HEK293 (cell line): Measurements from ENCODE around the gene GLB1L.

ENCODE experiments used
- GLIS1 ChIP-seq: fragments of 450-650 bp; formaldehyde crosslinking; IDR thresholded peaks from 2 replicates; pipeline ENCODE4 v1.5.1; 2016; ENCODE audit warnings: missing biosample characterization, missing genetic modification characterization
- GLIS2 ChIP-seq: fragments of 450-650 bp; formaldehyde crosslinking; IDR thresholded peaks from 2 replicates; pipeline ENCODE4 v1.5.1; 2016; ENCODE audit warnings: missing biosample characterization, missing genetic modification characterization
- HOXC10 ChIP-seq: sonication (generic); formaldehyde crosslinking; IDR thresholded peaks from 2 replicates; pipeline ENCODE4 v1.8.1; 2023; ENCODE audit warnings: mild to moderate bottlenecking, missing genetic modification reagents
- HOXD13 ChIP-seq: sonication (generic); formaldehyde crosslinking; IDR thresholded peaks from 2 replicates; pipeline ENCODE4 v1.8.0; 2022; ENCODE audit warnings: missing genetic modification reagents, borderline replicate concordance
- RBAK ChIP-seq: fragments of 450-650 bp; formaldehyde crosslinking; IDR thresholded peaks from 2 replicates; pipeline ENCODE4 v1.5.1; 2016; ENCODE audit warnings: missing biosample characterization, missing genetic modification characterization
- TRIM28 ChIP-seq: IDR thresholded peaks from 2 replicates; pipeline ENCODE4 v1.6.1; 2011; ENCODE audit warnings: low read length, control low read depth, borderline replicate concordance
- YY2 ChIP-seq: fragments of 450-650 bp; formaldehyde crosslinking; IDR thresholded peaks from 2 replicates; pipeline ENCODE4 v1.5.1; 2016; ENCODE audit warnings: missing biosample characterization, missing genetic modification characterization
- ZBTB17 ChIP-seq: fragments of 450-650 bp; formaldehyde crosslinking; IDR thresholded peaks from 2 replicates; pipeline ENCODE4 v1.5.1; 2016; ENCODE audit warnings: missing biosample characterization, missing genetic modification characterization
- ZNF10 ChIP-seq: fragments of 450-650 bp; formaldehyde crosslinking; IDR thresholded peaks from 2 replicates; pipeline ENCODE4 v1.5.1; 2017; ENCODE audit warnings: missing biosample characterization, missing genetic modification characterization
- ZNF175 ChIP-seq: fragments of 450-650 bp; formaldehyde crosslinking; IDR thresholded peaks from 2 replicates; pipeline ENCODE4 v1.5.1; 2016; ENCODE audit warnings: missing biosample characterization, missing genetic modification characterization
- ZNF2 ChIP-seq: fragments of 450-650 bp; formaldehyde crosslinking; IDR thresholded peaks from 2 replicates; pipeline ENCODE4 v1.5.1; 2016; ENCODE audit warnings: missing biosample characterization, missing genetic modification characterization
- ZNF221 ChIP-seq: fragments of 450-650 bp; formaldehyde crosslinking; IDR thresholded peaks from 2 replicates; pipeline ENCODE4 v1.5.1; 2017; ENCODE audit warnings: missing biosample characterization, missing genetic modification characterization, borderline replicate concordance
- ZNF274 ChIP-seq, 2 experiments: fragments of 200-500 bp in 1 of 2; fragments of 450-650 bp in 1 of 2; sonication (Bioruptor generic) in 1 of 2; formaldehyde crosslinking in 1 of 2; IDR thresholded peaks; 2 replicates each; pipeline versions ENCODE4 v1.5.1 to v1.6.1; 2014 to 2016; ENCODE audit warnings: borderline replicate concordance in 1 of 2, inconsistent platforms in 1 of 2, low read length in 1 of 2, missing biosample characterization in 1 of 2, missing genetic modification characterization in 1 of 2
- ZNF311 ChIP-seq: fragments of 450-650 bp; formaldehyde crosslinking; IDR thresholded peaks from 2 replicates; pipeline ENCODE4 v1.5.1; 2017; ENCODE audit warnings: missing biosample characterization, missing genetic modification characterization, borderline replicate concordance
- ZNF366 ChIP-seq: fragments of 450-650 bp; formaldehyde crosslinking; conservative IDR thresholded peaks from 2 replicates; pipeline ENCODE4 v1.5.1; 2016; ENCODE audit warnings: missing biosample characterization, missing genetic modification characterization
- ZNF501 ChIP-seq: fragments of 450-650 bp; formaldehyde crosslinking; IDR thresholded peaks from 2 replicates; pipeline ENCODE4 v1.5.1; 2016; ENCODE audit warnings: missing biosample characterization, missing genetic modification characterization
- ZNF521 ChIP-seq: fragments of 450-650 bp; formaldehyde crosslinking; IDR thresholded peaks from 2 replicates; pipeline ENCODE4 v1.5.1; 2017; ENCODE audit warnings: missing biosample characterization, mild to moderate bottlenecking, missing genetic modification characterization
- ZNF544 ChIP-seq: fragments of 450-650 bp; formaldehyde crosslinking; IDR thresholded peaks from 2 replicates; pipeline ENCODE4 v1.5.0; 2017; ENCODE audit warnings: missing biosample characterization, missing genetic modification characterization
- ZNF600 ChIP-seq: fragments of 450-650 bp; formaldehyde crosslinking; IDR thresholded peaks from 2 replicates; pipeline ENCODE4 v1.5.1; 2016; ENCODE audit warnings: missing biosample characterization, missing genetic modification characterization
- ZNF701 ChIP-seq: fragments of 450-650 bp; formaldehyde crosslinking; IDR thresholded peaks from 2 replicates; pipeline ENCODE4 v1.5.1; 2016; ENCODE audit warnings: missing biosample characterization, missing genetic modification characterization
- ZNF785 ChIP-seq: fragments of 450-650 bp; formaldehyde crosslinking; IDR thresholded peaks from 2 replicates; pipeline ENCODE4 v1.5.1; 2016; ENCODE audit warnings: missing biosample characterization, missing genetic modification characterization
- ZXDB ChIP-seq: fragments of 450-650 bp; formaldehyde crosslinking; IDR thresholded peaks from 2 replicates; pipeline ENCODE4 v1.5.1; 2016; ENCODE audit warnings: missing biosample characterization, missing genetic modification characterization
- TF ChIP-seq, protein P1 (sequence below): fragments of 450-650 bp; formaldehyde crosslinking; IDR thresholded peaks from 2 replicates; pipeline ENCODE4 v1.5.1; 2016; ENCODE audit warnings: missing biosample characterization, missing genetic modification characterization
- TF ChIP-seq, protein P2 (sequence below): fragments of 450-650 bp; formaldehyde crosslinking; IDR thresholded peaks from 2 replicates; pipeline ENCODE4 v1.5.1; 2016; ENCODE audit warnings: missing biosample characterization, missing genetic modification characterization
- TF ChIP-seq, protein P3 (sequence below): fragments of 450-650 bp; formaldehyde crosslinking; conservative IDR thresholded peaks from 2 replicates; pipeline ENCODE4 v1.5.1; 2016; ENCODE audit warnings: low read depth, missing biosample characterization, missing genetic modification characterization
- TF ChIP-seq, protein P4 (sequence below): fragments of 450-650 bp; formaldehyde crosslinking; IDR thresholded peaks from 2 replicates; pipeline ENCODE4 v1.5.1; 2016; ENCODE audit warnings: missing biosample characterization, missing genetic modification characterization, borderline replicate concordance
- TF ChIP-seq, protein P5 (sequence below): fragments of 450-650 bp; formaldehyde crosslinking; IDR thresholded peaks from 2 replicates; pipeline ENCODE4 v1.5.1; 2016; ENCODE audit warnings: missing biosample characterization, missing genetic modification characterization, low read depth

Gene GLB1L

DNA sequence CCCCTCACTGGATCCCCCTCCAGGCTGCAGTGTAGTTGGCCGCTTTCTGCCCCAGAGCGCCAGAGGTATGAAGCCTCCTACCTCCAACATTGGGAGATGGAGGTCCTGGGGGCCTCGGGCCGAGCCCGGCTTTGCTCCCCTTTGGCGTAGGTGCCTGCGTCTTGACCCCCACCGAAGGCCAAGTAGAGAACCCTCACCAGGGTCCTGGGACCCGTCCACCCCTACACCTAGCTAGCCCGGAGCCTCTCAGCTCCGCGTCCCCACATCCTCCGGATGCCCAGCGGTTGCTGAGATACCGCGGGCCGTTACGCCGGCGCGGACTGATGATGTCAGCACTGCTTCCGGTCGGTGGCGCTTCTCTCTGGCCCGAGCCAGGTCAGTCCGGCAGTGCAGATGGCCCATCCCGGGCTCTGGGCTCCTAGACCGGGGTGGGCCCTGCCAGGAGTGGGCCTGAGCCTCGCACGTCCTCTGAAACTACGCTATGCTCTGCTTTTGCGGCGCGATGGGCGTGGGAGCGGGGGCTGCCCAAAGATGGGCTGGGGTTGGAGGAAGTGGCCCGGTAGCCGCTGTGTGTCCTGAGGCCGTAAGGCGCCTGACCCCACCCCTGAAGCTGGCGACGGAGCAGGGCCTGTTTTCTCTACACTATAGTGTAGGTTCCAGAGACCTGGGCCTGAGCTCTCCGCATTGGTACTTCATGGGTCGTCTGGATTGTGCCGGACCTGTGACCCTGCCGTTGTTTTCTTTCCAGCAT, at the start of gene GLB1L, which contains the start of gene STK16 (continued):
- TF ChIP-seq ZNF701 (tag by site-specific recombination) = no peak
- no peak for TF ChIP-seq YY2 (tag by site-specific recombination)
- no peak for TF ChIP-seq GLIS2
- no peak for TF ChIP-seq GLIS1
- TF ChIP-seq ZNF311 (tag by site-specific recombination) = no peak
- TF ChIP-seq, protein P1, sequence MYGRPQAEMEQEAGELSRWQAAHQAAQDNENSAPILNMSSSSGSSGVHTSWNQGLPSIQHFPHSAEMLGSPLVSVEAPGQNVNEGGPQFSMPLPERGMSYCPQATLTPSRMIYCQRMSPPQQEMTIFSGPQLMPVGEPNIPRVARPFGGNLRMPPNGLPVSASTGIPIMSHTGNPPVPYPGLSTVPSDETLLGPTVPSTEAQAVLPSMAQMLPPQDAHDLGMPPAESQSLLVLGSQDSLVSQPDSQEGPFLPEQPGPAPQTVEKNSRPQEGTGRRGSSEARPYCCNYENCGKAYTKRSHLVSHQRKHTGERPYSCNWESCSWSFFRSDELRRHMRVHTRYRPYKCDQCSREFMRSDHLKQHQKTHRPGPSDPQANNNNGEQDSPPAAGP = 0 out of 2 replicates have a peak, but pooled peaks have one; percentile 38
- no peak for TF ChIP-seq ZNF521 (tag by site-specific recombination)
- TF ChIP-seq HOXD13 = no peak
- no peak for TF ChIP-seq ZNF366 (tag by site-specific recombination)
- no peak for TF ChIP-seq ZNF10 (tag by site-specific recombination)
- TF ChIP-seq TRIM28 = 0 out of 2 replicates have a peak, but pooled peaks have one; percentile 45
- no peak for TF ChIP-seq ZNF221
- TF ChIP-seq ZNF785 (tag by site-specific recombination) = no peak
- no peak for TF ChIP-seq RBAK (tag by site-specific recombination)
- TF ChIP-seq ZNF175 (tag by site-specific recombination) = no peak
- no peak for TF ChIP-seq ZNF274 (IDR thresholded peaks at IDR 0.05; ENCODE audit: low read length)
- TF ChIP-seq ZNF274 (tag by site-specific recombination; IDR thresholded peaks at IDR 0.05; ENCODE audit: borderline replicate concordance) = no peak
- peak; percentile 56 for TF ChIP-seq ZNF600 (tag by site-specific recombination)
- TF ChIP-seq, protein P2, sequence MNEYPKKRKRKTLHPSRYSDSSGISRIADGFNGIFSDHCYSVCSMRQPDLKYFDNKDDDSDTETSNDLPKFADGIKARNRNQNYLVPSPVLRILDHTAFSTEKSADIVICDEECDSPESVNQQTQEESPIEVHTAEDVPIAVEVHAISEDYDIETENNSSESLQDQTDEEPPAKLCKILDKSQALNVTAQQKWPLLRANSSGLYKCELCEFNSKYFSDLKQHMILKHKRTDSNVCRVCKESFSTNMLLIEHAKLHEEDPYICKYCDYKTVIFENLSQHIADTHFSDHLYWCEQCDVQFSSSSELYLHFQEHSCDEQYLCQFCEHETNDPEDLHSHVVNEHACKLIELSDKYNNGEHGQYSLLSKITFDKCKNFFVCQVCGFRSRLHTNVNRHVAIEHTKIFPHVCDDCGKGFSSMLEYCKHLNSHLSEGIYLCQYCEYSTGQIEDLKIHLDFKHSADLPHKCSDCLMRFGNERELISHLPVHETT = no peak
- TF ChIP-seq, protein P3, sequence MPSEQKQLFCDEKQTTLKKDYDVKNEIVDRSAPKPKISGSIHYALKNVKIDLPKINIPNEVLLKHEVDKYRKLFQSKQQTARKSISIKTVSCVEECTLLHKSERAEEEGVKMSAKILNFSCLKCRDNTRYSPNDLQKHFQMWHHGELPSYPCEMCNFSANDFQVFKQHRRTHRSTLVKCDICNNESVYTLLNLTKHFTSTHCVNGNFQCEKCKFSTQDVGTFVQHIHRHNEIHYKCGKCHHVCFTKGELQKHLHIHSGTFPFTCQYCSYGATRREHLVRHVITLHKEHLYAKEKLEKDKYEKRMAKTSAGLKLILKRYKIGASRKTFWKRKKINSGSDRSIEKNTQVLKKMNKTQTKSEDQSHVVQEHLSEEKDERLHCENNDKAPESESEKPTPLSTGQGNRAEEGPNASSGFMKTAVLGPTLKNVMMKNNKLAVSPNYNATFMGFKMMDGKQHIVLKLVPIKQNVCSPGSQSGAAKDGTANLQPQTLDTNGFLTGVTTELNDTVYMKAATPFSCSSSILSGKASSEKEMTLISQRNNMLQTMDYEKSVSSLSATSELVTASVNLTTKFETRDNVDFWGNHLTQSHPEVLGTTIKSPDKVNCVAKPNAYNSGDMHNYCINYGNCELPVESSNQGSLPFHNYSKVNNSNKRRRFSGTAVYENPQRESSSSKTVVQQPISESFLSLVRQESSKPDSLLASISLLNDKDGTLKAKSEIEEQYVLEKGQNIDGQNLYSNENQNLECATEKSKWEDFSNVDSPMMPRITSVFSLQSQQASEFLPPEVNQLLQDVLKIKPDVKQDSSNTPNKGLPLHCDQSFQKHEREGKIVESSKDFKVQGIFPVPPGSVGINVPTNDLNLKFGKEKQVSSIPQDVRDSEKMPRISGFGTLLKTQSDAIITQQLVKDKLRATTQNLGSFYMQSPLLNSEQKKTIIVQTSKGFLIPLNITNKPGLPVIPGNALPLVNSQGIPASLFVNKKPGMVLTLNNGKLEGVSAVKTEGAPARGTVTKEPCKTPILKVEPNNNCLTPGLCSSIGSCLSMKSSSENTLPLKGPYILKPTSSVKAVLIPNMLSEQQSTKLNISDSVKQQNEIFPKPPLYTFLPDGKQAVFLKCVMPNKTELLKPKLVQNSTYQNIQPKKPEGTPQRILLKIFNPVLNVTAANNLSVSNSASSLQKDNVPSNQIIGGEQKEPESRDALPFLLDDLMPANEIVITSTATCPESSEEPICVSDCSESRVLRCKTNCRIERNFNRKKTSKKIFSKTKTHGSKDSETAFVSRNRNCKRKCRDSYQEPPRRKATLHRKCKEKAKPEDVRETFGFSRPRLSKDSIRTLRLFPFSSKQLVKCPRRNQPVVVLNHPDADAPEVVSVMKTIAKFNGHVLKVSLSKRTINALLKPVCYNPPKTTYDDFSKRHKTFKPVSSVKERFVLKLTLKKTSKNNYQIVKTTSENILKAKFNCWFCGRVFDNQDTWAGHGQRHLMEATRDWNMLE = peak; percentile 49; the same call in 1 of the 2 replicates
- TF ChIP-seq, protein P4, sequence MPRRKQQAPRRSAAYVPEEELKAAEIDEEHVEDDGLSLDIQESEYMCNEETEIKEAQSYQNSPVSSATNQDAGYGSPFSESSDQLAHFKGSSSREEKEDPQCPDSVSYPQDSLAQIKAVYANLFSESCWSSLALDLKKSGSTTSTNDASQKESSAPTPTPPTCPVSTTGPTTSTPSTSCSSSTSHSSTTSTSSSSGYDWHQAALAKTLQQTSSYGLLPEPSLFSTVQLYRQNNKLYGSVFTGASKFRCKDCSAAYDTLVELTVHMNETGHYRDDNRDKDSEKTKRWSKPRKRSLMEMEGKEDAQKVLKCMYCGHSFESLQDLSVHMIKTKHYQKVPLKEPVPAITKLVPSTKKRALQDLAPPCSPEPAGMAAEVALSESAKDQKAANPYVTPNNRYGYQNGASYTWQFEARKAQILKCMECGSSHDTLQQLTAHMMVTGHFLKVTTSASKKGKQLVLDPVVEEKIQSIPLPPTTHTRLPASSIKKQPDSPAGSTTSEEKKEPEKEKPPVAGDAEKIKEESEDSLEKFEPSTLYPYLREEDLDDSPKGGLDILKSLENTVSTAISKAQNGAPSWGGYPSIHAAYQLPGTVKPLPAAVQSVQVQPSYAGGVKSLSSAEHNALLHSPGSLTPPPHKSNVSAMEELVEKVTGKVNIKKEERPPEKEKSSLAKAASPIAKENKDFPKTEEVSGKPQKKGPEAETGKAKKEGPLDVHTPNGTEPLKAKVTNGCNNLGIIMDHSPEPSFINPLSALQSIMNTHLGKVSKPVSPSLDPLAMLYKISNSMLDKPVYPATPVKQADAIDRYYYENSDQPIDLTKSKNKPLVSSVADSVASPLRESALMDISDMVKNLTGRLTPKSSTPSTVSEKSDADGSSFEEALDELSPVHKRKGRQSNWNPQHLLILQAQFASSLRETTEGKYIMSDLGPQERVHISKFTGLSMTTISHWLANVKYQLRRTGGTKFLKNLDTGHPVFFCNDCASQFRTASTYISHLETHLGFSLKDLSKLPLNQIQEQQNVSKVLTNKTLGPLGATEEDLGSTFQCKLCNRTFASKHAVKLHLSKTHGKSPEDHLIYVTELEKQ = no peak
- no peak for TF ChIP-seq HOXC10 (CRISPR knock-in tag)
- TF ChIP-seq ZNF501 (tag by site-specific recombination) = peak; percentile 71; the same call in 1 of the 2 replicates
- TF ChIP-seq, protein P5, sequence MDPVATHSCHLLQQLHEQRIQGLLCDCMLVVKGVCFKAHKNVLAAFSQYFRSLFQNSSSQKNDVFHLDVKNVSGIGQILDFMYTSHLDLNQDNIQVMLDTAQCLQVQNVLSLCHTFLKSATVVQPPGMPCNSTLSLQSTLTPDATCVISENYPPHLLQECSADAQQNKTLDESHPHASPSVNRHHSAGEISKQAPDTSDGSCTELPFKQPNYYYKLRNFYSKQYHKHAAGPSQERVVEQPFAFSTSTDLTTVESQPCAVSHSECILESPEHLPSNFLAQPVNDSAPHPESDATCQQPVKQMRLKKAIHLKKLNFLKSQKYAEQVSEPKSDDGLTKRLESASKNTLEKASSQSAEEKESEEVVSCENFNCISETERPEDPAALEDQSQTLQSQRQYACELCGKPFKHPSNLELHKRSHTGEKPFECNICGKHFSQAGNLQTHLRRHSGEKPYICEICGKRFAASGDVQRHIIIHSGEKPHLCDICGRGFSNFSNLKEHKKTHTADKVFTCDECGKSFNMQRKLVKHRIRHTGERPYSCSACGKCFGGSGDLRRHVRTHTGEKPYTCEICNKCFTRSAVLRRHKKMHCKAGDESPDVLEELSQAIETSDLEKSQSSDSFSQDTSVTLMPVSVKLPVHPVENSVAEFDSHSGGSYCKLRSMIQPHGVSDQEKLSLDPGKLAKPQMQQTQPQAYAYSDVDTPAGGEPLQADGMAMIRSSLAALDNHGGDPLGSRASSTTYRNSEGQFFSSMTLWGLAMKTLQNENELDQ (tag by site-specific recombination) = no peak
- TF ChIP-seq ZNF2 = peak; percentile 39; the same call in 1 of the 2 replicates
- peak; percentile 54 for TF ChIP-seq ZXDB (tag by site-specific recombination)
- TF ChIP-seq ZNF544 (tag by site-specific recombination) = no peak
- peak; percentile 99 for TF ChIP-seq ZBTB17 (tag by site-specific recombination)
